Measurements from ENCODE around the gene ZNF286A.
"Not testable (repeated sequence)": the region's sequence is repeated elsewhere in the genome, so short reads cannot be mapped to it uniquely, and the experiment has no call there.

The ZNF286A gene

GRCh38 chr17:15698967-15699366, 585 bp upstream of the ZNF286A start:
- not testable (repeated sequence) for H3K4me1 ChIP-seq (ENCODE audit: control insufficient read depth, insufficient read depth, low read length); H3K4me3 ChIP-seq (ENCODE audit: insufficient read depth, low read depth, low read length); H3K9me3 ChIP-seq (ENCODE audit: control insufficient read depth, low read length); H3K36me3 ChIP-seq (ENCODE audit: control insufficient read depth, insufficient read depth, low read length); H3K27me3 ChIP-seq (ENCODE audit: control insufficient read depth, insufficient read depth, low read length, poor library complexity, severe bottlenecking)
- peak overlapping the region; percentile 26 for H3K27ac ChIP-seq (ENCODE audit: insufficient read depth, low read depth, low read length, poor library complexity, severe bottlenecking)
- WGBS, 2 experiments = no CpG with 5 or more reads among the region's 3 CpGs

GRCh38 chr17:15699937-15700336, 385 bp downstream of the ZNF286A start:
- H3K27ac ChIP-seq (ENCODE audit: insufficient read depth, low read depth, low read length, poor library complexity, severe bottlenecking); H3K4me1 ChIP-seq (ENCODE audit: control insufficient read depth, insufficient read depth, low read length); H3K27me3 ChIP-seq (ENCODE audit: control insufficient read depth, insufficient read depth, low read length, poor library complexity, severe bottlenecking); H3K9me3 ChIP-seq (ENCODE audit: control insufficient read depth, low read length): not testable (repeated sequence)
- Histone ChIP-seq H3K4me3 (ENCODE audit: insufficient read depth, low read depth, low read length) (peak overlapping the region; percentile 60), H3K36me3 (ENCODE audit: control insufficient read depth, insufficient read depth, low read length) (peaks cover 15% of the 10 kb centered on the region)
- 0% methylated on average over 12 of the region's 21 CpGs for WGBS, 2 experiments

- H3K9me3 ChIP-seq (ENCODE audit: control insufficient read depth, low read length); H3K27ac ChIP-seq (ENCODE audit: insufficient read depth, low read depth, low read length, poor library complexity, severe bottlenecking); H3K27me3 ChIP-seq (ENCODE audit: control insufficient read depth, insufficient read depth, low read length, poor library complexity, severe bottlenecking); H3K4me3 ChIP-seq (ENCODE audit: insufficient read depth, low read depth, low read length); H3K4me1 ChIP-seq (ENCODE audit: control insufficient read depth, insufficient read depth, low read length): not testable (repeated sequence)
- 96% methylated on average over 23 to 27 of the region's 33 CpGs for WGBS, 2 experiments
- H3K36me3 ChIP-seq (ENCODE audit: control insufficient read depth, insufficient read depth, low read length) = peaks cover 52% of the 10 kb centered on the region
These were observed 4.7 kb downstream of the ZNF286A start for GRCh38 chr17:15704239-15704638.

- not testable (repeated sequence) for H3K4me1 ChIP-seq (ENCODE audit: control insufficient read depth, insufficient read depth, low read length); H3K27ac ChIP-seq (ENCODE audit: insufficient read depth, low read depth, low read length, poor library complexity, severe bottlenecking); H3K27me3 ChIP-seq (ENCODE audit: control insufficient read depth, insufficient read depth, low read length, poor library complexity, severe bottlenecking); H3K4me3 ChIP-seq (ENCODE audit: insufficient read depth, low read depth, low read length); H3K9me3 ChIP-seq (ENCODE audit: control insufficient read depth, low read length)
- H3K36me3 ChIP-seq (ENCODE audit: control insufficient read depth, insufficient read depth, low read length) = peaks cover 55% of the 10 kb centered on the region
- 94 to 96% methylated on average over 31 to 32 of the region's 32 CpGs for WGBS, 2 experiments
These were observed 5.3 kb downstream of the ZNF286A start for GRCh38 chr17:15704813-15705212.

- H3K36me3 ChIP-seq (ENCODE audit: control insufficient read depth, insufficient read depth, low read length) = peaks cover 69% of the 10 kb centered on the region
- not testable (repeated sequence) for H3K27me3 ChIP-seq (ENCODE audit: control insufficient read depth, insufficient read depth, low read length, poor library complexity, severe bottlenecking); H3K4me1 ChIP-seq (ENCODE audit: control insufficient read depth, insufficient read depth, low read length); H3K9me3 ChIP-seq (ENCODE audit: control insufficient read depth, low read length); H3K4me3 ChIP-seq (ENCODE audit: insufficient read depth, low read depth, low read length); H3K27ac ChIP-seq (ENCODE audit: insufficient read depth, low read depth, low read length, poor library complexity, severe bottlenecking)
- 100% methylated on average over 3 of the region's 3 CpGs; no CpG with 5 or more reads in 1 of the 2 experiments for WGBS, 2 experiments
These were observed 9.3 kb downstream of the ZNF286A start for GRCh38 chr17:15708879-15709278.

GRCh38 chr17:15716601-15717563, 17.3 kb downstream of the ZNF286A start:
- H3K9me3 ChIP-seq (ENCODE audit: control insufficient read depth, low read length); H3K27ac ChIP-seq (ENCODE audit: insufficient read depth, low read depth, low read length, poor library complexity, severe bottlenecking); H3K27me3 ChIP-seq (ENCODE audit: control insufficient read depth, insufficient read depth, low read length, poor library complexity, severe bottlenecking); H3K4me1 ChIP-seq (ENCODE audit: control insufficient read depth, insufficient read depth, low read length); H3K4me3 ChIP-seq (ENCODE audit: insufficient read depth, low read depth, low read length): not testable (repeated sequence)
- 94 to 95% methylated on average over 5 to 6 of the region's 11 CpGs for WGBS, 2 experiments
- peaks cover 24% of the 10 kb centered on the region for H3K36me3 ChIP-seq (ENCODE audit: control insufficient read depth, insufficient read depth, low read length)

GRCh38 chr17:15730535-15730934, 31.0 kb downstream of the ZNF286A start:
- not testable (repeated sequence) for H3K4me1 ChIP-seq (ENCODE audit: control insufficient read depth, insufficient read depth, low read length); H3K4me3 ChIP-seq (ENCODE audit: insufficient read depth, low read depth, low read length); H3K9me3 ChIP-seq (ENCODE audit: control insufficient read depth, low read length); H3K36me3 ChIP-seq (ENCODE audit: control insufficient read depth, insufficient read depth, low read length); H3K27me3 ChIP-seq (ENCODE audit: control insufficient read depth, insufficient read depth, low read length, poor library complexity, severe bottlenecking); H3K27ac ChIP-seq (ENCODE audit: insufficient read depth, low read depth, low read length, poor library complexity, severe bottlenecking)
- 89% methylated on average over 4 of the region's 14 CpGs; no CpG with 5 or more reads in 1 of the 2 experiments for WGBS, 2 experiments

GRCh38 chr17:15731900-15732299, 32.3 kb downstream of the ZNF286A start, which contains the start of gene TBC1D26:
TSS of gene TBC1D26 (plus strand) at chr17:15732283. CDS start at chr17:15735349, 3,066 bp downstream.
- H3K4me1 ChIP-seq (ENCODE audit: control insufficient read depth, insufficient read depth, low read length); H3K9me3 ChIP-seq (ENCODE audit: control insufficient read depth, low read length); H3K36me3 ChIP-seq (ENCODE audit: control insufficient read depth, insufficient read depth, low read length); H3K27me3 ChIP-seq (ENCODE audit: control insufficient read depth, insufficient read depth, low read length, poor library complexity, severe bottlenecking); H3K27ac ChIP-seq (ENCODE audit: insufficient read depth, low read depth, low read length, poor library complexity, severe bottlenecking); H3K4me3 ChIP-seq (ENCODE audit: insufficient read depth, low read depth, low read length): not testable (repeated sequence)
- WGBS, 2 experiments = 92 to 94% methylated on average over 9 of the region's 10 CpGs

- H3K4me3 ChIP-seq (ENCODE audit: insufficient read depth, low read depth, low read length) = not testable (repeated sequence)
These were observed 33.7 kb downstream of the ZNF286A start for GRCh38 chr17:15733174-15733789.

GRCh38 chr17:15736578-15736977, 37.0 kb downstream of the ZNF286A start:
- 77 to 84% methylated on average over 3 of the region's 5 CpGs for WGBS, 2 experiments
- not testable (repeated sequence) for H3K4me1 ChIP-seq (ENCODE audit: control insufficient read depth, insufficient read depth, low read length); H3K27ac ChIP-seq (ENCODE audit: insufficient read depth, low read depth, low read length, poor library complexity, severe bottlenecking); H3K9me3 ChIP-seq (ENCODE audit: control insufficient read depth, low read length); H3K4me3 ChIP-seq (ENCODE audit: insufficient read depth, low read depth, low read length); H3K36me3 ChIP-seq (ENCODE audit: control insufficient read depth, insufficient read depth, low read length); H3K27me3 ChIP-seq (ENCODE audit: control insufficient read depth, insufficient read depth, low read length, poor library complexity, severe bottlenecking)

More at GRCh38 chr17:15733174-15733789, 33.7 kb downstream of the ZNF286A start:
- H3K27ac ChIP-seq (ENCODE audit: insufficient read depth, low read depth, low read length, poor library complexity, severe bottlenecking); H3K36me3 ChIP-seq (ENCODE audit: control insufficient read depth, insufficient read depth, low read length); H3K4me1 ChIP-seq (ENCODE audit: control insufficient read depth, insufficient read depth, low read length); H3K9me3 ChIP-seq (ENCODE audit: control insufficient read depth, low read length); H3K27me3 ChIP-seq (ENCODE audit: control insufficient read depth, insufficient read depth, low read length, poor library complexity, severe bottlenecking): not testable (repeated sequence)
- 87 to 90% methylated on average over 5 to 7 of the region's 10 CpGs for WGBS, 2 experiments

Measured in ectodermal cell (in vitro differentiated cells).